ENCODE measurements around the gene THBS2. TPM values are rescaled to one million over a fixed set of nuclear protein-coding genes. Genes with fewer than 3 reads are reported as not detected.

Gene THBS2
- total and polyA plus RNA-seq, 8 donors: 4.8 to 126 (median 6.9) TPM

GRCh38 chr6:169291148-169291547, 37.5 kb upstream of the THBS2 start:
- no peak overlapping the region for H3K27ac ChIP-seq
- H3K4me1 ChIP-seq: peaks cover 4 to 22% of the 10 kb centered on the region in 2 donors
- no peaks in the 10 kb centered on the region for H3K36me3 ChIP-seq
- H3K9me3 ChIP-seq: no peaks in the 10 kb centered on the region
- no peak for ATAC-seq
- H3K27me3 ChIP-seq: no peaks in the 10 kb centered on the region
- TF ChIP-seq, protein P1, sequence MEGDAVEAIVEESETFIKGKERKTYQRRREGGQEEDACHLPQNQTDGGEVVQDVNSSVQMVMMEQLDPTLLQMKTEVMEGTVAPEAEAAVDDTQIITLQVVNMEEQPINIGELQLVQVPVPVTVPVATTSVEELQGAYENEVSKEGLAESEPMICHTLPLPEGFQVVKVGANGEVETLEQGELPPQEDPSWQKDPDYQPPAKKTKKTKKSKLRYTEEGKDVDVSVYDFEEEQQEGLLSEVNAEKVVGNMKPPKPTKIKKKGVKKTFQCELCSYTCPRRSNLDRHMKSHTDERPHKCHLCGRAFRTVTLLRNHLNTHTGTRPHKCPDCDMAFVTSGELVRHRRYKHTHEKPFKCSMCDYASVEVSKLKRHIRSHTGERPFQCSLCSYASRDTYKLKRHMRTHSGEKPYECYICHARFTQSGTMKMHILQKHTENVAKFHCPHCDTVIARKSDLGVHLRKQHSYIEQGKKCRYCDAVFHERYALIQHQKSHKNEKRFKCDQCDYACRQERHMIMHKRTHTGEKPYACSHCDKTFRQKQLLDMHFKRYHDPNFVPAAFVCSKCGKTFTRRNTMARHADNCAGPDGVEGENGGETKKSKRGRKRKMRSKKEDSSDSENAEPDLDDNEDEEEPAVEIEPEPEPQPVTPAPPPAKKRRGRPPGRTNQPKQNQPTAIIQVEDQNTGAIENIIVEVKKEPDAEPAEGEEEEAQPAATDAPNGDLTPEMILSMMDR (IDR thresholded peaks at IDR 0.05): no peak
- H3K4me3 ChIP-seq: no peak overlapping the region
- no peak for DNase-seq
- intact Hi-C loops (cut with DNase I): no loop called here

DNA sequence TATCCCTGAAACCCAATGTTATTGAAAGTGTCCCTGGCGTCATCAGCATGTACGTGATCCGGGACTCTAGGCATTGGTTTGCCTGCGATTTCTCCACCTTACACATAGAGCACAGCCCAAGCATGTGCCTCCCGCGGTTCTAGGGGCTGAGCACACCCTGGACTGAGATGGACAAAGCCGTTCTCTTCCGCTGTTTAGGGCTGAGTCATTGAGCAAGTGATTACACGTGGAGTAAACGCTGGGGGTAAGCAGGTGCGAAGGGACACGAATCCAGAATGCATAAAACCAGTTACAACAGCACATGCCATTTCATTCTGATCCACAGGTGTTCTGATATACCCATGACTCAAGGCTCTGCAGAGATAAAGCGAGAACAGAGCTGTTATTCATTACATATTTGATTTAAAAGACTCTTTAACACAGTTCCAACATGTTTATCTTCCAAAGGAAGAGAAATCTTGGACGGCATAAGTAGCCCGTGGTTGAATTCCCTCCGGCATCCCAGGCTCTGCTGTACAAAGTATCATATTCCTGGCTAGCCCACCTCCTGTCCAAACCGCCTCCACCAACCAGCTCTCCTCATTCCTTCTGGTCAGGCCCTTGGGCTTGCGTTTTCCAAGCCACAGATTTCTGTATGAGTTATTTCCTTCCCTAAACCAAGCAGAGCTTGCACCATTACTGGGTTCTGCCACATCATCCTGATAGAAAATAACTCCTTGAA, 36.1 kb upstream of the THBS2 start:
- no peaks in the 10 kb centered on the region for H3K27me3 ChIP-seq
- no peaks in the 10 kb centered on the region for H3K36me3 ChIP-seq
- no peaks in the 10 kb centered on the region for H3K9me3 ChIP-seq
- DNase-seq (peak in 1 of 4 donors; percentile 62), ATAC-seq (peak; percentile 58)
- H3K4me3 ChIP-seq: no peak overlapping the region
- peaks cover 4 to 22% of the 10 kb centered on the region in 2 donors for H3K4me1 ChIP-seq
- peak overlapping the region in 1 of 2 donors; percentile 44 for H3K27ac ChIP-seq
- TF ChIP-seq, protein P1 (IDR thresholded peaks at IDR 0.05): no peak
- intact Hi-C loops (cut with DNase I): no loop called here

DNA sequence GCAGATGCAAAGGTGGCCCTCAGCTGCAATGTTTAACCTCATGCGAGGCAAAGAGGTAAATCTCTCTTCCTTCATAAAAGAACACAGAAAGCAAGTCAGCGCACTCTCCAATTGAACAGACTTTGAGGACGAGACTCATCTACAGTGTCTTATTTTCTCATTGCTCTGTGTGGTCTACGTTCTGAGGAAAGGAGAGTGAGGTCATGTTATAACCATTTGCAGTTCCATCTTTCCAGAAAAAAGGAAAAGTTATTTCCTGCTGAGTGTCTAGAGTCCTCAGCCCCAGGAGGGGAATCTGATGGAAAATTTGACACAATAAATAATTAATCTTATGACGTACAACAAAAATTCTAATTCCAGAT, 35.6 kb upstream of the THBS2 start:
- DNase-seq (no peak), ATAC-seq (no peak)
- H3K9me3 ChIP-seq: no peaks in the 10 kb centered on the region
- H3K4me3 ChIP-seq: no peak overlapping the region
- H3K36me3 ChIP-seq: no peaks in the 10 kb centered on the region
- intact Hi-C loops (cut with DNase I): no loop called here
- TF ChIP-seq, protein P1 (IDR thresholded peaks at IDR 0.05): no peak
- H3K27me3 ChIP-seq: no peaks in the 10 kb centered on the region
- peaks cover 4 to 22% of the 10 kb centered on the region in 2 donors for H3K4me1 ChIP-seq
- peak overlapping the region in 1 of 2 donors; percentile 44 for H3K27ac ChIP-seq

DNA sequence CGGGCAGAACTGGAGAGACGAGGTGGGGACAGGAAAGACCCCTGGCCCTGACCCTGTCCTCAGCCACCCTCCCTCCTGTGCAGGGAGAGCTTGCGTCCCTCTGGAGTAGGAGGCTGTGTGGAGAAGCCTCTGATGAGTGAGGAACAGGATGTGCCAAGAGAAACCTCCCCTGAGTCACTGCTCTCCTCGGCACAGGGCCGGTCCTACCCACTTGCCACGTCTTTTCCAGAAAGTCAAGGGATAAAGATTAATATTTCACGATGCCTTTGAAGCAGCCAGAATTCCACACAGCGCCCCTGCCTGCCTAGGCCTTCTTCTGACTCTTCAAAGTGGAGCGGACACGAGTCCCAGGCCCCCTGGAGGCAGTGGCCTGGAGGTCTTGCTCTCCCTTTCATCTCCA, 34.9 kb upstream of the THBS2 start:
- TF ChIP-seq, protein P1 (IDR thresholded peaks at IDR 0.05): no peak
- DNase-seq: no peak
- Histone ChIP-seq H3K27ac (no peak overlapping the region), H3K36me3 (no peaks in the 10 kb centered on the region), H3K4me1 (peaks cover 4 to 22% of the 10 kb centered on the region in 2 donors), H3K9me3 (no peaks in the 10 kb centered on the region), H3K4me3 (no peak overlapping the region), H3K27me3 (no peaks in the 10 kb centered on the region)
- no peak for ATAC-seq
- intact Hi-C loops (cut with DNase I): no loop called here

DNA sequence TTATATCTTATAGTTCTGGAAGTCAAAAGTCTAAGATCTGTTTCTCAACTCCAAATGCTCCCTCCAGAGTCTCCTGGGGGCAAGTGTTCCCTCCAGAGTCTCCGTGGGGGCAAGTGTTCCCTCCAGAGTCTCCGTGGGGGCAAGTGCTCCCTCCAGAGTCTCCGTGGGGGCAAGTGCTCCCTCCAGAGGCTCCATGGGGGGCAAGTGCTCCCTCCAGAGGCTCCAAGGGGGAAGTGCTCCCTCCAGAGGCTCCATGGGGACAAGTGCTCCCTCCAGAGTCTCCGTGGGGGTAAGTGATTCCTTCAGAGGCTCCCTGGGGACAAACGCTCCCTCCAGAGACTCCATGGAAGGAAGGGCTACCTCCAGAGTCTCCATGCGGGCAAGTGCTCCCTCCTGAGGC, 34.0 kb upstream of the THBS2 start:
- no peak for ATAC-seq
- H3K36me3 ChIP-seq: no peaks in the 10 kb centered on the region
- H3K4me1 ChIP-seq: peaks cover 0 to 16% of the 10 kb centered on the region in 2 donors
- TF ChIP-seq, protein P1 (IDR thresholded peaks at IDR 0.05): no peak
- DNase-seq: no peak
- intact Hi-C loops (cut with DNase I): no loop called here
- H3K27me3 ChIP-seq: no peaks in the 10 kb centered on the region
- H3K4me3 ChIP-seq: no peak overlapping the region
- no peak overlapping the region for H3K27ac ChIP-seq
- H3K9me3 ChIP-seq: no peaks in the 10 kb centered on the region

All from left lung (tissue), 10 donors.